Naive thymus-derived CD8-positive, alpha-beta T cell (primary cell): ENCODE data around the gene BCKDHB. TPM values are rescaled to one million over a fixed set of nuclear protein-coding genes. Genes with fewer than 3 reads are reported as not detected.

Experiments
- ATAC-seq, 2 donors: fragments of 150-1000 bp; cut with Tn5 transposase in 1 of 2; sonication (Bioruptor Pico), chemical (Tn5 transposase) in 1 of 2; 1 replicate in 1 of 2; 2 replicates in 1 of 2; pipeline ENCODE4 v1.10.0; 2021; ENCODE audit warnings: mild to moderate bottlenecking in 2 of 2, moderate library complexity in 2 of 2
- POLR2A ChIA-PET: fragments of 350-600 bp; sonication (Branson Sonifier 250); formaldehyde crosslinking; loops from one replicate; lab custom pipeline; 2021; ENCODE audit warnings: antibody characterized with exemption; lab: Charles Lee
- DNase-seq, 10 donors: peaks; one replicate each; pipeline versions ENCODE4 v3.0.0 to v3.0.0-alpha.2; 2020 to 2022
- H3K27ac Mint-ChIP-seq, 10 donors: one replicate each; pipeline ENCODE4 v1.8.0; 2020 to 2022; ENCODE audit warnings: mild to moderate bottlenecking in 10 of 10, mixed read lengths in 10 of 10, moderate library complexity in 4 of 10, inconsistent platforms in 1 of 10
- H3K27me3 Mint-ChIP-seq, 5 donors: one replicate each; pipeline ENCODE4 v1.8.0; 2021 to 2022; ENCODE audit warnings: mixed read lengths in 5 of 5
- H3K36me3 Mint-ChIP-seq, 3 donors: one replicate each; pipeline ENCODE4 v1.8.0; 2020 to 2022; ENCODE audit warnings: mixed read lengths in 3 of 3, mild to moderate bottlenecking in 2 of 3, inconsistent platforms in 1 of 3
- H3K4me1 Mint-ChIP-seq, 4 donors: one replicate each; pipeline ENCODE4 v1.8.0; 2021 to 2022; ENCODE audit warnings: mixed read lengths in 4 of 4
- H3K4me3 Mint-ChIP-seq, 10 donors: one replicate each; pipeline ENCODE4 v1.8.0; 2020 to 2022; ENCODE audit warnings: mild to moderate bottlenecking in 10 of 10, mixed read lengths in 10 of 10, moderate library complexity in 6 of 10, inconsistent platforms in 1 of 10
- H3K9me3 Mint-ChIP-seq, 9 donors: one replicate each; pipeline ENCODE4 v1.8.0; 2020 to 2022; ENCODE audit warnings: mixed read lengths in 9 of 9, mild to moderate bottlenecking in 3 of 9, inconsistent platforms in 1 of 9, moderate library complexity in 1 of 9
- polyA plus RNA-seq, 3 donors: library from polyadenylated mRNA; unstranded; fragments of 300-500 nt; fragmentation: Illumina TruSeq; gene quantifications; one replicate each; pipeline ENCODE4 v1.2.3, GENCODE V29; 2021
- total RNA-seq, 8 experiments: library from RNA in 2 of 8; stranded (reverse) in 2 of 8; gene quantifications; one replicate each; pipeline ENCODE4 v1.2.3 and lab custom pipeline; 2021 to 2026

Gene BCKDHB
- total and polyA plus RNA-seq, 5 experiments from 2014 or later, result 20.1 to 31.4 (median 24.1) TPM

GRCh38 chr6:80348263-80348662 is 241.8 kb downstream of the BCKDHB start:
- no peak overlapping the region for H3K27ac Mint-ChIP-seq
- H3K27me3 Mint-ChIP-seq, result no peaks in the 10 kb centered on the region
- H3K4me3 Mint-ChIP-seq, result no peak overlapping the region
- DNase-seq (no peak), ATAC-seq (no peak)
- no peaks in the 10 kb centered on the region for H3K9me3 Mint-ChIP-seq
- H3K36me3 Mint-ChIP-seq, result peaks cover 0 to 9% (median 2%) of the 10 kb centered on the region in 3 donors
- H3K4me1 Mint-ChIP-seq, result peaks cover 0 to 3% (median 0%) of the 10 kb centered on the region in 4 donors
- POLR2A ChIA-PET, result no interaction called here

DNA sequence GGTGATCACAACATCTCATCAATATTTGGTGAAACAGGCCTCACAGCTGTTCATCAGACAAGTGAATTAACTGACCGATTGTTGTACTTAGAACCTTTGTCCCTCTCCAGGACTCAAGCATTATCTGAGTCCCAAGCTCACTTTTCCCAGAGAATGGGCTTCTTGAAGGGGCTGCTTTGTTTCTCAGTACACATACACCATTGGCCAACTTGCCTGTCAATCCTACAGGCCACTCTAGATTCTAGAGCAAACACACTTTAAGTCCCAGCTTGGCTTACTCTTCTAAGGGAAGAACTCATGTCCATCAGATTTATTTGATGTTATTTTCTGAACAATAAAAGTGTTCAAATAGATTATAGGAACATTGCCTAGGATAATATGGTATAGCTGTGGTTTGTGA is 249.5 kb downstream of the BCKDHB start:
- ATAC-seq, result no peak
- H3K9me3 Mint-ChIP-seq, result no peaks in the 10 kb centered on the region
- peaks cover 10 to 38% (median 24%) of the 10 kb centered on the region in 3 donors for H3K36me3 Mint-ChIP-seq
- H3K4me3 Mint-ChIP-seq, result no peak overlapping the region
- POLR2A ChIA-PET, result no interaction called here
- peaks cover 0 to 3% (median 0%) of the 10 kb centered on the region in 4 donors for H3K4me1 Mint-ChIP-seq
- no peak overlapping the region for H3K27ac Mint-ChIP-seq
- DNase-seq, result no peak
- H3K27me3 Mint-ChIP-seq, result no peaks in the 10 kb centered on the region

- Mint-ChIP-seq H3K27me3 (no peaks in the 10 kb centered on the region), H3K36me3 (peaks cover 10 to 40% (median 24%) of the 10 kb centered on the region in 3 donors), H3K4me3 (no peak overlapping the region), H3K9me3 (no peaks in the 10 kb centered on the region), H3K4me1 (peaks cover 0 to 1% (median 0%) of the 10 kb centered on the region in 4 donors), H3K27ac (no peak overlapping the region)
- POLR2A ChIA-PET, result no interaction called here
- no peak for DNase-seq
- no peak for ATAC-seq
Measured at GRCh38 chr6:80356545-80356944, 250.1 kb downstream of the BCKDHB start.

GRCh38 chr6:80357081-80357480 is 250.6 kb downstream of the BCKDHB start:
- Mint-ChIP-seq H3K9me3 (no peaks in the 10 kb centered on the region), H3K27ac (no peak overlapping the region), H3K4me3 (no peak overlapping the region), H3K4me1 (peaks cover 0 to 1% (median 0%) of the 10 kb centered on the region in 4 donors), H3K27me3 (no peaks in the 10 kb centered on the region), H3K36me3 (peaks cover 10 to 40% (median 24%) of the 10 kb centered on the region in 3 donors)
- no peak for ATAC-seq
- POLR2A ChIA-PET, result no interaction called here
- DNase-seq, result no peak

- peaks cover 0 to 1% (median 0%) of the 10 kb centered on the region in 4 donors for H3K4me1 Mint-ChIP-seq
Measured at GRCh38 chr6:80357674-80358073, 251.2 kb downstream of the BCKDHB start.

GRCh38 chr6:80363501-80364122 is 257.1 kb downstream of the BCKDHB start:
- POLR2A ChIA-PET, result no interaction called here
- no peaks in the 10 kb centered on the region for H3K4me1 Mint-ChIP-seq
- H3K9me3 Mint-ChIP-seq, result peaks cover 0 to 11% (median 0%) of the 10 kb centered on the region in 9 donors
- H3K4me3 Mint-ChIP-seq, result no peak overlapping the region
- no peak overlapping the region for H3K27ac Mint-ChIP-seq
- ATAC-seq, result no peak
- H3K27me3 Mint-ChIP-seq, result no peaks in the 10 kb centered on the region
- no peak for DNase-seq
- peaks cover 0 to 17% (median 3%) of the 10 kb centered on the region in 3 donors for H3K36me3 Mint-ChIP-seq

More at GRCh38 chr6:80357674-80358073, 251.2 kb downstream of the BCKDHB start:
- POLR2A ChIA-PET, result no interaction called here
- Mint-ChIP-seq H3K27me3 (no peaks in the 10 kb centered on the region), H3K4me3 (no peak overlapping the region), H3K27ac (no peak overlapping the region), H3K9me3 (no peaks in the 10 kb centered on the region), H3K36me3 (peaks cover 10 to 40% (median 24%) of the 10 kb centered on the region in 3 donors)
- ATAC-seq, result no peak
- no peak for DNase-seq

DNA sequence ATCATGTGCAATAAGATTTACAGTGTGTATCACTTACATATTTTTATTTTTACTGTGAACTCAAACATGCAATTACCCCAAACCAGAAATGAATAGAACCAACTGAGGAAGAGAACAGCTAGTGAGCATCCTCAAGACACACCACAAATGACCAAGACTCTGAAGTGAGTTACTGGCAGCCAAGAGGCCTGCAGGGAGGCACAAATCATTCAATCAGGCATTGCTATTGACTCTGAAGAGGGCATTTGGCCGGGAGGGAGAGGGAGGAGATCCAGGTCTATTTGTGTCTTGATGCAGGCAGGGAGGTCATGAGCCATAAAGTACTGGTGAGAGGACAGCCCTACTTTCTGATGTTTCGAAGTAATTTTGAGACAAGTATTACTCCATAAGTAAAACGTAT is 257.7 kb downstream of the BCKDHB start:
- Mint-ChIP-seq H3K4me3 (no peak overlapping the region), H3K4me1 (no peaks in the 10 kb centered on the region), H3K27me3 (no peaks in the 10 kb centered on the region), H3K36me3 (peaks cover 0 to 14% (median 3%) of the 10 kb centered on the region in 3 donors), H3K9me3 (peaks cover 0 to 11% (median 0%) of the 10 kb centered on the region in 9 donors), H3K27ac (no peak overlapping the region)
- POLR2A ChIA-PET, result no interaction called here
- ATAC-seq (no peak), DNase-seq (no peak)

- peaks cover 0 to 4% (median 3%) of the 10 kb centered on the region in 3 donors for H3K36me3 Mint-ChIP-seq
- H3K4me3 Mint-ChIP-seq, result no peak overlapping the region
- no peak for ATAC-seq
- H3K27ac Mint-ChIP-seq, result no peak overlapping the region
- H3K9me3 Mint-ChIP-seq, result peaks cover 0 to 11% (median 3%) of the 10 kb centered on the region in 9 donors
- POLR2A ChIA-PET, result no interaction called here
- no peaks in the 10 kb centered on the region for H3K27me3 Mint-ChIP-seq
- DNase-seq, result no peak
- H3K4me1 Mint-ChIP-seq, result no peaks in the 10 kb centered on the region
Measured at GRCh38 chr6:80366051-80366450, 259.6 kb downstream of the BCKDHB start.

DNA sequence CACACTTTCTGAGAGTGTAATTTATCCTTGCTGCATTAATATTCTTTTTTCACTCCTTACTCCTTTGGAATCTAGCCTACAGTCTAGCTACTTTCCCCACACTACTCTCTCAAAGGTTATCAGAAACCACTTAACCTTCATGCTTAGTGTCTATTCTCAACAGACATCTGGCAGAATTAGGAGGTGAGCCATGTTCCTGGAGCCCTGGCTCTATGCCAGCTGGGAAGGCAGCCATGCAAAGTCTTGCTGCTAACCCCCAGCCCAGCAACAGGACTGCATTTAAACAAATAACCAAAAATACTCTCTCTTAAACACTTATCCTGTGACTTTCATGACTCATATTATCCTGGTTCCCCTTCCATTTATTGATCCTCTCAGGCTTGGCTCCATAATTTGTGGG is 260.2 kb downstream of the BCKDHB start:
- Mint-ChIP-seq H3K27ac (no peak overlapping the region), H3K36me3 (peaks cover 0 to 9% (median 6%) of the 10 kb centered on the region in 3 donors), H3K4me3 (no peak overlapping the region), H3K9me3 (peaks cover 0 to 14% (median 8%) of the 10 kb centered on the region in 9 donors), H3K4me1 (no peaks in the 10 kb centered on the region), H3K27me3 (no peaks in the 10 kb centered on the region)
- DNase-seq, result no peak
- ATAC-seq, result no peak
- POLR2A ChIA-PET, result no interaction called here

GRCh38 chr6:80376411-80376810 is 269.9 kb downstream of the BCKDHB start:
- no peak for ATAC-seq
- Mint-ChIP-seq H3K36me3 (peaks cover 0 to 37% (median 36%) of the 10 kb centered on the region in 3 donors), H3K4me1 (no peaks in the 10 kb centered on the region), H3K9me3 (peaks cover 0 to 43% (median 17%) of the 10 kb centered on the region in 9 donors), H3K27ac (no peak overlapping the region), H3K27me3 (no peaks in the 10 kb centered on the region), H3K4me3 (no peak overlapping the region)
- DNase-seq, result no peak
- POLR2A ChIA-PET, result no interaction called here

GRCh38 chr6:80380566-80380965 is 274.1 kb downstream of the BCKDHB start:
- no peaks in the 10 kb centered on the region for H3K4me1 Mint-ChIP-seq
- DNase-seq (no peak), ATAC-seq (no peak)
- peaks cover 2 to 10% (median 7%) of the 10 kb centered on the region in 3 donors for H3K36me3 Mint-ChIP-seq
- no peak overlapping the region for H3K4me3 Mint-ChIP-seq
- no peak overlapping the region for H3K27ac Mint-ChIP-seq
- H3K27me3 Mint-ChIP-seq, result no peaks in the 10 kb centered on the region
- H3K9me3 Mint-ChIP-seq, result peaks cover 0 to 3% (median 2%) of the 10 kb centered on the region in 9 donors
- POLR2A ChIA-PET, result no interaction called here

DNA sequence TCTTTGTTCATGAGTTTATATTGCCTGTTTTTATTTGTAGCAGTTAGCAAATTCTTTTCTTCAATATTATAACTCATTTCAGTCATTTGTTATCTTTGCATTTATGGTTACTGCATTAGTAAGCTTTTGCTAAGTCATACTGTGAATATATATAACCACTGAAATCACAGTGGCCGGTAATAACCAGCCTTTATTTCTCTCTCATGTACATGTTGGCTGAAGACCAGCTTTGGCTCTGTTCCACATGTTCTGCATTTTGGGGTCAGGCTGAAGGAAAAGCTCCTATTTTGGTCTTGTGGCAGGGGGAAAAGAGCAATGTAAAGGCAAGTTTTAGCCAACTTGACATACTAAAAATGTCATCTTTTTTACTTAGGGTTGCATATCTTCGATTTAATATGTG is 276.3 kb downstream of the BCKDHB start:
- H3K9me3 Mint-ChIP-seq, result peaks cover 0 to 2% (median 0%) of the 10 kb centered on the region in 9 donors

DNA sequence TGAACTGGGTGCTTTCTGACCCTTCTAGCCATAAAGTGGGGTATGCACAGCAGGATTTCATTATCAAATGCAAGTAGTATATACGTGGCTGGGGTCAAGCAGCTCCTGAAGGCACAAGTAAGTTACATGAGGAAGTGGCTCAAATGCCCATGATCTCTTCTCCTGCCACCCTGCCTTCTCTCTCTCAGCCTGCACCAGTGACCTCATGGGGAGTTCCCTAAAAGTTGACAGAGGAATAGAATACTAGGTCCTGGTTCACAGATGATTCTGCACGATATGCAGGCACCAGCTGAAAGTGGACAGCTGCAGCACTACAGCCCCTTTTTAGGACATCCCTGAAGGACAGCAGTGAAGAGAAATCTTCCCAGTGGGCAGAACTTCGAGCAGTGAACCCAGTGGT is 282.0 kb downstream of the BCKDHB start:
- no peak for ATAC-seq
- Mint-ChIP-seq H3K4me1 (no peaks in the 10 kb centered on the region), H3K4me3 (no peak overlapping the region), H3K9me3 (peaks cover 3 to 25% (median 10%) of the 10 kb centered on the region in 9 donors), H3K36me3 (peaks cover 2 to 28% (median 15%) of the 10 kb centered on the region in 3 donors), H3K27me3 (no peaks in the 10 kb centered on the region), H3K27ac (peak overlapping the region in 1 of 10 donors; percentile 53)
- DNase-seq, result no peak
- POLR2A ChIA-PET, result no interaction called here

More for the DNA sequence above, 276.3 kb downstream of the BCKDHB start:
- POLR2A ChIA-PET, result no interaction called here
- Mint-ChIP-seq H3K27me3 (no peaks in the 10 kb centered on the region), H3K4me3 (no peak overlapping the region), H3K27ac (no peak overlapping the region), H3K36me3 (peaks cover 2 to 7% (median 6%) of the 10 kb centered on the region in 3 donors), H3K4me1 (no peaks in the 10 kb centered on the region)
- no peak for DNase-seq
- ATAC-seq, result no peak
